ENCODE measurements around the gene KHK. TPM values are rescaled to one million over a fixed set of nuclear protein-coding genes. Genes with fewer than 3 reads are reported as not detected.

KHK gene
- polyA plus RNA-seq, 1 donor (not counting 4 experiments of a cell fraction or from before 2014, with no cell fraction given) = 0.21 TPM

- no peak for TF ChIP-seq CTCF (optimal IDR thresholded peaks at IDR 0.05 in 1 of 3, IDR thresholded peaks at IDR 0.05 in 1 of 3, conservative IDR thresholded peaks at IDR 0.05 in 1 of 3; ENCODE audit: extremely low read depth in 1 of 3, insufficient read depth in 2 of 3, low read length in 3 of 3)
- TF ChIP-seq EZH2 (IDR thresholded peaks at IDR 0.05; ENCODE audit: low read length) = no peak
- DNase-seq (ENCODE audit: low read depth, low spot score) = no peak
- Histone ChIP-seq H3K4me1 (ENCODE audit: control insufficient read depth, extremely low read depth, insufficient read depth, low read length) (peaks cover 3% of the 10 kb centered on the region), H3K9me3 (ENCODE audit: control insufficient read depth, low read depth, low read length) (no peaks in the 10 kb centered on the region), H2AFZ (ENCODE audit: control insufficient read depth, low read length) (no peak overlapping the region), H3K4me3 (ENCODE audit: control insufficient read depth in 2 of 3, extremely low read depth in 1 of 3, insufficient read depth in 2 of 3, low read depth in 1 of 3, low read length in 3 of 3) (no peak overlapping the region), H3K4me2 (ENCODE audit: control insufficient read depth, extremely low read depth, insufficient read depth, low read depth, low read length) (no peak overlapping the region), H3K36me3 (ENCODE audit: control insufficient read depth in 2 of 2, extremely low read depth in 1 of 2, insufficient read depth in 2 of 2, low read length in 2 of 2) (no peaks in the 10 kb centered on the region), H3K27me3 (ENCODE audit: control insufficient read depth, extremely low read depth, insufficient read depth, low read length) (peaks cover 63% of the 10 kb centered on the region), H3K27ac (ENCODE audit: control insufficient read depth, insufficient read depth, low read length) (no peak overlapping the region), H3K79me2 (ENCODE audit: control insufficient read depth, insufficient read depth, low read length) (no peaks in the 10 kb centered on the region), H3K9me1 (ENCODE audit: control insufficient read depth, extremely low read depth, insufficient read depth, low read length) (no peaks in the 10 kb centered on the region), H4K20me1 (ENCODE audit: control insufficient read depth, extremely low read depth, insufficient read depth, low read length) (no peaks in the 10 kb centered on the region), H3K9ac (ENCODE audit: control insufficient read depth, extremely low read depth, insufficient read depth, low read length) (no peak overlapping the region)
- FAIRE-seq = no peak
- dilution Hi-C loops (cut with MboI; ENCODE audit: extremely low pct_ligation_motif_present, low sequenced_read_pairs) = no loop called here
Observed at GRCh38 chr2:27121906-27122305, 35.3 kb downstream of the KHK start.

GRCh38 chr2:27122791-27123190, 36.2 kb downstream of the KHK start:
- H4K20me1 ChIP-seq (ENCODE audit: control insufficient read depth, extremely low read depth, insufficient read depth, low read length) = no peaks in the 10 kb centered on the region
- H3K27ac ChIP-seq (ENCODE audit: control insufficient read depth, insufficient read depth, low read length) = no peak overlapping the region
- H3K36me3 ChIP-seq (ENCODE audit: control insufficient read depth in 2 of 2, extremely low read depth in 1 of 2, insufficient read depth in 2 of 2, low read length in 2 of 2) = no peaks in the 10 kb centered on the region
- no peak for FAIRE-seq
- TF ChIP-seq CTCF (optimal IDR thresholded peaks at IDR 0.05 in 1 of 3, IDR thresholded peaks at IDR 0.05 in 1 of 3, conservative IDR thresholded peaks at IDR 0.05 in 1 of 3; ENCODE audit: extremely low read depth in 1 of 3, insufficient read depth in 2 of 3, low read length in 3 of 3) = no peak
- no peak for TF ChIP-seq EZH2 (IDR thresholded peaks at IDR 0.05; ENCODE audit: low read length)
- H2AFZ ChIP-seq (ENCODE audit: control insufficient read depth, low read length) = no peak overlapping the region
- peaks cover 3% of the 10 kb centered on the region for H3K4me1 ChIP-seq (ENCODE audit: control insufficient read depth, extremely low read depth, insufficient read depth, low read length)
- H3K79me2 ChIP-seq (ENCODE audit: control insufficient read depth, insufficient read depth, low read length) = no peaks in the 10 kb centered on the region
- dilution Hi-C loops (cut with MboI; ENCODE audit: extremely low pct_ligation_motif_present, low sequenced_read_pairs) = no loop called here
- no peaks in the 10 kb centered on the region for H3K9me3 ChIP-seq (ENCODE audit: control insufficient read depth, low read depth, low read length)
- no peak overlapping the region for H3K9ac ChIP-seq (ENCODE audit: control insufficient read depth, extremely low read depth, insufficient read depth, low read length)
- no peaks in the 10 kb centered on the region for H3K9me1 ChIP-seq (ENCODE audit: control insufficient read depth, extremely low read depth, insufficient read depth, low read length)
- H3K27me3 ChIP-seq (ENCODE audit: control insufficient read depth, extremely low read depth, insufficient read depth, low read length) = peaks cover 56% of the 10 kb centered on the region
- H3K4me3 ChIP-seq (ENCODE audit: control insufficient read depth in 2 of 3, extremely low read depth in 1 of 3, insufficient read depth in 2 of 3, low read depth in 1 of 3, low read length in 3 of 3) = no peak overlapping the region
- DNase-seq (ENCODE audit: low read depth, low spot score) = no peak
- H3K4me2 ChIP-seq (ENCODE audit: control insufficient read depth, extremely low read depth, insufficient read depth, low read depth, low read length) = no peak overlapping the region

Measured in keratinocyte (primary cell).